H4 (cell line): ENCODE results near the gene PDILT. TPM values are rescaled to one million over a fixed set of nuclear protein-coding genes. Genes with fewer than 3 reads are reported as not detected.
"Not testable (repeated sequence)": the region's sequence is repeated elsewhere in the genome, so short reads cannot be mapped to it uniquely, and the experiment has no call there.

Experiments
- DNase-seq: peaks from one replicate; pipeline ENCODE4 v3.0.0-alpha.2; 2015; ENCODE audit warnings: low spot score
- total RNA-seq: library from RNA; depleted of rRNA; stranded (reverse); fragments of >200 nt; shearing (Covaris generic); gene quantifications from 2 replicates; pipeline ENCODE4 v1.2.3, GENCODE V29; 2014; rRNA removed

The PDILT gene
- not detected in 2 replicates for total RNA-seq

- DNase-seq, result no peak
Measured at GRCh38 chr16:20404637-20405036, at the start of gene PDILT. Gene PDILT, minus strand, starts transcription at chr16:20404737. Its CDS starts 5,437 bp downstream, at chr16:20399300.

GRCh38 chr16:20453633-20454032, 49.1 kb upstream of the PDILT start:
- DNase-seq, result not testable (repeated sequence)

GRCh38 chr16:20451364-20451763, 46.8 kb upstream of the PDILT start, which contains the start of gene ACSM2A:
Gene ACSM2A, plus strand, starts transcription at chr16:20451521. Its CDS starts 8,594 bp downstream, at chr16:20460115.
- not testable (repeated sequence) for DNase-seq

- not testable (repeated sequence) for DNase-seq
Measured at GRCh38 chr16:20446652-20447393, 42.3 kb upstream of the PDILT start.

GRCh38 chr16:20441859-20442258, 37.3 kb upstream of the PDILT start:
- DNase-seq, result not testable (repeated sequence)

GRCh38 chr16:20441191-20441590, 36.7 kb upstream of the PDILT start:
- DNase-seq, result no peak

GRCh38 chr16:20440731-20441130, 36.2 kb upstream of the PDILT start:
- DNase-seq, result not testable (repeated sequence)

GRCh38 chr16:20439820-20440231, 35.3 kb upstream of the PDILT start:
- not testable (repeated sequence) for DNase-seq

- DNase-seq, result not testable (repeated sequence)
Measured at GRCh38 chr16:20438950-20439349, 34.4 kb upstream of the PDILT start.

- DNase-seq, result no peak
Measured at GRCh38 chr16:20430948-20431347, 26.4 kb upstream of the PDILT start.

- not testable (repeated sequence) for DNase-seq
Measured at GRCh38 chr16:20430480-20430879, 25.9 kb upstream of the PDILT start.

GRCh38 chr16:20429499-20429898, 25.0 kb upstream of the PDILT start:
- not testable (repeated sequence) for DNase-seq

GRCh38 chr16:20427401-20427797, 22.9 kb upstream of the PDILT start:
- DNase-seq, result not testable (repeated sequence)

- DNase-seq, result no peak
Measured at GRCh38 chr16:20424129-20424866, 19.8 kb upstream of the PDILT start.

GRCh38 chr16:20423772-20424128, 19.2 kb upstream of the PDILT start:
- not testable (repeated sequence) for DNase-seq

- DNase-seq, result not testable (repeated sequence)
Measured at GRCh38 chr16:20421748-20422147, 17.2 kb upstream of the PDILT start.

GRCh38 chr16:20419093-20419492, 14.6 kb upstream of the PDILT start:
- not testable (repeated sequence) for DNase-seq

- DNase-seq, result no peak
Measured at GRCh38 chr16:20415541-20415940, 11.0 kb upstream of the PDILT start.

- DNase-seq, result no peak
Measured at GRCh38 chr16:20411055-20411454, 6.5 kb upstream of the PDILT start.

GRCh38 chr16:20410121-20410723, 5.7 kb upstream of the PDILT start:
- no peak for DNase-seq

GRCh38 chr16:20409398-20410120, 5.0 kb upstream of the PDILT start, which contains the start of gene ACSM5:
Gene ACSM5, plus strand, starts transcription at chr16:20409534. Its CDS starts 1,951 bp downstream, at chr16:20411485.
- DNase-seq, result peak; percentile 32

GRCh38 chr16:20402651-20403050, 1.9 kb downstream of the PDILT start:
- no peak for DNase-seq
